AG04449 (cell line): Measurements from ENCODE around the gene TNC.
A peak's percentile ranks its signal among the peaks of the same experiment; 100 is the strongest.

ENCODE experiments used
- CTCF ChIA-PET: fragments of 350-600 bp; formaldehyde crosslinking; extraction: SDS; loops from one replicate; lab custom pipeline; 2021; ENCODE audit warnings: antibody characterized with exemption; lab: Yijun Ruan, JAX
- POLR2A ChIA-PET: fragments of 400-600, 350-600 bp; formaldehyde crosslinking; extraction: SDS; loops from one replicate; lab custom pipeline; 2020; ENCODE audit warnings: antibody characterized with exemption, inconsistent platforms; lab: Yijun Ruan, JAX
- DNase-seq: peaks from one replicate; pipeline ENCODE4 v3.0.0-alpha.2; 2010; ENCODE audit warnings: low read depth, low spot score
- H3K4me3 ChIP-seq: 2 replicates; pipeline ENCODE4 v1.5.1; 2011; ENCODE audit warnings: low read depth, mild to moderate bottlenecking, control low read depth, low read length
- CTCF ChIP-seq: IDR thresholded peaks from one replicate; pipeline ENCODE4 v1.5.1; 2011; ENCODE audit warnings: mild to moderate bottlenecking, moderate library complexity, low read length, control low read depth, inconsistent platforms; ENCODE audit not compliant: insufficient read depth; ENCODE audit errors: missing control alignments

Gene TNC

GRCh38 chr9:115146581-115147021, 28.6 kb upstream of the TNC start:
- CTCF ChIA-PET: interaction anchor here (1.4 to 2.4 kb wide), 2 partner anchors 17 to 378 kb away, joined by 3 to 9 read pairs; no protein-coding TSS in a partner anchor
- POLR2A ChIA-PET: interaction anchor here (0.6 kb wide), 1 partner anchor 9 kb away, joined by 3 read pairs; no protein-coding TSS in a partner anchor
- H3K4me3 ChIP-seq: no peak overlapping the region
- TF ChIP-seq CTCF: no peak
- DNase-seq: peak; percentile 80

- ChIA-PET POLR2A (interaction anchor here (0.7 kb wide), 2 partner anchors 58 to 59 kb away, joined by 3 read pairs; no protein-coding TSS in a partner anchor), CTCF (interaction anchor here (0.7 to 2.4 kb wide), 3 partner anchors 24 to 380 kb away, joined by 3 to 9 read pairs (median 4); no protein-coding TSS in a partner anchor)
- H3K4me3 ChIP-seq: no peak overlapping the region
- DNase-seq: no peak
- TF ChIP-seq CTCF: no peak
These were observed 26.7 kb upstream of the TNC start for GRCh38 chr9:115144706-115145105.

- CTCF ChIA-PET: no interaction called here
- TF ChIP-seq CTCF: no peak
These were observed 25.7 kb upstream of the TNC start for GRCh38 chr9:115143689-115144088.

GRCh38 chr9:115142517-115143270, 24.7 kb upstream of the TNC start:
- CTCF ChIA-PET: no interaction called here
- POLR2A ChIA-PET: no interaction called here
- no peak for TF ChIP-seq CTCF
- DNase-seq: no peak
- H3K4me3 ChIP-seq: no peak overlapping the region

More at GRCh38 chr9:115143689-115144088, 25.7 kb upstream of the TNC start:
- DNase-seq: no peak
- POLR2A ChIA-PET: no interaction called here
- H3K4me3 ChIP-seq: no peak overlapping the region

- CTCF ChIA-PET: no interaction called here
- TF ChIP-seq CTCF: no peak
- no peak overlapping the region for H3K4me3 ChIP-seq
- DNase-seq: no peak
- POLR2A ChIA-PET: no interaction called here
These were observed 24.1 kb upstream of the TNC start for GRCh38 chr9:115142090-115142489.

GRCh38 chr9:115141612-115142011, 23.7 kb upstream of the TNC start:
- TF ChIP-seq CTCF: no peak

More at GRCh38 chr9:115141612-115142011, 23.7 kb upstream of the TNC start:
- ChIA-PET CTCF (interaction anchor here (1.0 kb wide), 1 partner anchor 23 kb away, joined by 3 read pairs; no protein-coding TSS in a partner anchor), POLR2A (no interaction called here)
- no peak overlapping the region for H3K4me3 ChIP-seq
- no peak for DNase-seq
